Measurements from ENCODE around the gene CADPS2.

Gene CADPS2

DNA sequence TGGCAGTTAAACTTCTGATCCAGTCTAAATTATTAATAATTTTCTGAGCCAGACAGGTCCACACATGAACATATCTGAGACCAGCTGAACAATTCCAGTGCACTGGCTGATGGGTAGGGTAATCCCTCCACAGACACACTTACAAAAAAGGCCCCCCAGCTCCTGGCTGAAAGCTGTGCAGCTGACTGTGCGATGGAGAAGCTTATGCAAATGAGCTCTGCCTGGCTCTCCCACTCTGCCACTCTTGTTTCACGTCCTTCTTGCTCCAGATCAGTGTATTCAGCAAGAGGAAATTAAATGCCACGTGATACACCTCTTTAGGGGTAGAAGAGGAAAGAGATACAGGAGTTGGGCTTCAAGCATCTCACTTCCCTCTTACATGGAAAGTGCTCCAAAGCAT, 505.3 kb downstream of the CADPS2 start:
- no peak for DNase-seq (ENCODE audit: low read depth in 2 of 2)

- no peak for DNase-seq (ENCODE audit: low read depth in 2 of 2)
Observed at GRCh38 chr7:122379491-122379890, 506.8 kb downstream of the CADPS2 start.

DNA sequence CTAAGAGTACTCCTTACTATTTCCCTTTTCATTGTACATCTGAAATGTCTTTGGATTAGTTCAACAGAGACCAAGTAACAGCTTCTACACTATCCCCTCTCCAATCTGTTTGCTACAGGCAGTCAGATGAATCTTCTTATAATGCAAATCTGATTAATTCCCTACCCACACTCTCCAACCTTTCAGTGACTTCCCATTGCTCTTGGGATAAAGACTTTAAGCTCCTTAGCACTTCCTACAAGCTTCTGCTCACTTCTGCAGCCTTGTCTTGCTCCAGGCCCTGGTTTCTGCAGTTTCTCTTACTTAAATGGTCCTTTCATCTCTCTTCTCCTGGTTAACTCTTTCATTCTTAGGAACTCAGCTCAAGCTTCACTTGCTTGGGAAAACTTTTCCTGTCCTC, 516.5 kb downstream of the CADPS2 start:
- no peak for DNase-seq (ENCODE audit: low read depth in 2 of 2)

- no peak for DNase-seq (ENCODE audit: low read depth in 2 of 2)
Observed at GRCh38 chr7:122364761-122365280, 521.4 kb downstream of the CADPS2 start.

DNA sequence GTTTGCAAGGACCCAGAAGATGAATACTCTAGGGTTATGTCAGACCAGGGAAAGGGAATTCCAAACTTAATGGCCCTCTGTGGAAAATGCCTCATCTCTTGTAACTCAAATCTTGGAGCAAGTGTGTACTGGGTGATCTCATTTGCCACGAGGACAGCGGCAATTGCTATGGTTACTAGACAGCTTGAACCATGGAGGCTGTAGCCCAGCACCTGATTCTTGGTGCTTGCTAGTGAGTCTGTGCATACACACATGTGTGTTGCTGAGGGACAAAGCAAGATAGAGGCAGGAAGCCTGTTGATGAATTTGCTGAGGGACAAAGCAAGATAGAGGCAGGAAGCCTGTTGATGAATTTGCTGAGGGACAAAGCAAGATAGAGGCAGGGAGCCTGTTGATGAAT, 523.1 kb downstream of the CADPS2 start:
- no peak for DNase-seq (ENCODE audit: low read depth in 2 of 2)

- no peak for DNase-seq (ENCODE audit: low read depth in 2 of 2)
Observed at GRCh38 chr7:122362473-122362872, 523.8 kb downstream of the CADPS2 start.

DNA sequence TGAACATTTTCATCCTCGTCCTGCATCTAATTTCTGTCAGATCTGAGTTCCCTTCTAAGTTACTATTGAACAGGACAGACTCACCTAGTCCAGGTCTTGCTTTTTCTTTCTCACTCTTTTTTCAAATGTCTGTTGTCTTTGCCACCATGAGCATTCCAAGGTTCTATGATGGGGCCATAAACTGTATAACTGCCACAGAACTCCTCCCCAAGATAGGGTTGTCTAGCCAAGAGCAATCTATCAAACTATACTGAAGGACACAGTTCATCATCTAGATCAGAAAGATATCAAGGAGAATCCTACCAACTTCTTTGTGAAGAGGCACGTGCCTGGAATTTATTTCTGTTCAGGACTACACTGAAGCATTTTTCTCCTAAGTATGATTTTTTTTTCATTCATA, 531.6 kb downstream of the CADPS2 start:
- DNase-seq (ENCODE audit: low read depth in 2 of 2): no peak

GRCh38 chr7:122352454-122352853, 533.8 kb downstream of the CADPS2 start:
- no peak for DNase-seq (ENCODE audit: low read depth in 2 of 2)

DNA sequence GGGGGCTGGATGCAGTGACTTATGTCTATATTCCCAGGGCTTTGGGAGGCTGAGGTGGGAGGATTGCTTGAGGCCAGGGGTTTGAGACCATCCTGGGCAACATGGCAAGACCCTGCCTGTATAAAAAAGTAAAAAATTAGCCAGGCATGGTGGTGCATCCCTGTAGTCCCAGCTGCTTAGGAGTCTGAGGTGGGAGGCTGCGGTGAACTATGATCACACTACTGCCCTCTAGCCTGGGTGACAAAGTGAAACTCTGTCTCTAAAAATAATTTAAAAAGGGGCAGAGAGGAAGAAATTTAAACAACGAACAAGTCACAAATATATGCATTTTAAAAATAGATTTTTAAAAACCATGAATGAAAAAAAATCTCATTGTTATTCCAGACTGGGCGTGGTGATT, 535.6 kb downstream of the CADPS2 start:
- no peak for DNase-seq (ENCODE audit: low read depth in 2 of 2)

GRCh38 chr7:122344303-122344620, 542.0 kb downstream of the CADPS2 start:
- no peak for DNase-seq (ENCODE audit: low read depth in 2 of 2)

GRCh38 chr7:122343601-122344302, 542.5 kb downstream of the CADPS2 start:
- no peak for DNase-seq (ENCODE audit: low read depth in 2 of 2)

GRCh38 chr7:122340427-122340826, 545.8 kb downstream of the CADPS2 start:
- no peak for DNase-seq (ENCODE audit: low read depth in 2 of 2)

DNA sequence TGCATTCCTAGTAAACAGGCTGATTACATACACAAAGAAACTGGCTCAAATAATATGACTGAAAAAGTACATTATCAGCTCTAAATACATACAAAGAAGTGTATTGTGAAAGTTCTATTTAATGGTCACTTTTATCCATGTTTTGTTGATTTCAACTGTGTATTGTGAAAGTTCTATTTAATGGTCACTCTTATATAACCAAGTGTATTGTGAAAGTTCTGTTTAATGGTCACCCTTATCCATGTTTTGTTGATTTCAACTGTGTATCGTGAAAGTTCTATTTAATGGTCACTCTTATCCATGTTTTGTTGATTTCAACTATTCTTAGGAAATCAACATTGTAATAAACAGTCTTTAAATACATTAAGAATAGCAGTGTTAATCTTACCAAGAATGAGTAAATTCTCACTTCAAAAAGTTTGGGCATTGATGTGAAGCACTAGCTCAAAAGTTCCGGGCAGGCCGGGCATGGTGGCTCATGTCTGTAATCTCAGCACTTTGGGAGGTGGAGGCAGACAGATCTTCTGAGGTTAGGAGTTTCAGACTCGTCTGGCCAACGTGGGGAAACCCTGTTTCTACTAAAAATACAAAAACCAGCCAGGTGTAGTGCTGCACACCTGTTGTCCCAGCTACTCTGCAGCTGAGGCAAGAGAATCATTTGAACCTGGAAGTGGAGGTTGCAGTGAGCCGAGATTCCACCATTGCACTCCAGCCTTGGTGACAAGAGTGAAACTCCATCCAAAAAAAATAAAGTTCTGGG, 546.9 kb downstream of the CADPS2 start:
- DNase-seq (ENCODE audit: low read depth in 2 of 2): no peak

DNA sequence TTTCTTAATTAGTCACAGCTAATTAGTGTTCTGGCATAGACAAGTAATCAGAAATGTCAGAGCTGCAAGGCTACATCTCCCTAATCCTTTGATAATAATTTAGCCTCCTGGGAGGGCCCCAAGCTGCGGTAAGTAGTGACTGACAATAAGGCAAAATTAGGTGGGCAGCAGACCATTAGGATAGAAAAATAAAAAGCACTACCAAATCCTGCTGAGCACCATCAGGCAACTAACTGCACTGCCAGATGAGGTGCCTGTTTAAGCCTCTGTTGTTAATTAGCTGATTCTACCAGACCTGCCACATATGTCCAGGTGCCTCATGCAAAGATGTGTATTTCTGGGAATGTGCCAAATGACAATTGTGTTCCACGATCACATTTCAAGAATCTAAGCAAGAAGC, 549.2 kb downstream of the CADPS2 start:
- no peak for DNase-seq (ENCODE audit: low read depth in 2 of 2)

- no peak for DNase-seq (ENCODE audit: low read depth in 2 of 2)
Observed at GRCh38 chr7:122329145-122329802, 557.0 kb downstream of the CADPS2 start.

- DNase-seq (ENCODE audit: low read depth in 2 of 2): no peak
Observed at GRCh38 chr7:122327969-122328368, 558.3 kb downstream of the CADPS2 start.

- no peak for DNase-seq (ENCODE audit: low read depth in 2 of 2)
Observed at GRCh38 chr7:122316467-122317388, 569.5 kb downstream of the CADPS2 start.

DNA sequence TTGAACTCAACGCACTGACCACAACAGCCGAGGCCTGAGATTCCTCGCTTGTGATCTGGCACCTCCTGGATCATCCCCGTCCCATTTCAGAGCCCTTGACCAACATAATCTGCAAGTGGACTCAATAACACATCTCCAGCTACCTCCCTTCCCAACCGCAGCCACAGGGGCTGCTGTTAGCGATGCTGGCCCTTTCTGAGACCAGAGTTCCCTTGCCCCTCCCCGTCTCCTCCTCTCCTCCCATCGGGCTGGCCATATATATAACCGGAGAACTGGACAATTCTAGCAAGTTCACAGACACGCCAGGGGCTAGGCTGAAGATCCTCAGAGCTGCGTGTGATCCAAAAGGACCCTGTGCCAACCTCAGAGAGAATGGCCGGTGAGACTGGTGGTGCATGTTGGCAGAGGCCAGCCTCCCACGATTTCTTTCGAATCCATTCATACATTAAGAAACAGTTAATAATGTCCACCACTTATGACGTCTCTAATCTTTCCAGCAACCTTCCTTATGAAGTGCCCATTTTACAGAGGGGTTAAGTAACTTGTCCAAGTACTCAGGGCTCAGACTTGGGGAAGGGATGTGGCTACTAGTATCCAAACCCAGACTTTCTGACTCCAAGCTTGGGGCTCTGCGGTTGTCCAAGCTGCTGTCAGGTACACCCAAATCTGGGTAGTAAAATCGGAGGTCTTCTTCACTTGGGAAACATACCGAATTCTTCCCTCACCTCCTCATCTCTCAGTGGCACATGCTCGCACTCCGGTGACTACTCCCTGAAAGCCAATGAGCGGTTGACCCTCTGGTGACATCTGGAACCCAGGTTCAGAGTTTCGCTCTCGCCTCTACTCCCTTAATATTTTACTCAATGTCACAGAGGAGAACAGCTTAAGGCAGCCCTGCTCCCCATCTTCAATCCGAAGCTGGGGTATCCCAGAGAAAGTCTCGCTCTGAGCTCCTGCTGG, 570.5 kb downstream of the CADPS2 start:
- DNase-seq (ENCODE audit: low read depth in 2 of 2): no peak

DNA sequence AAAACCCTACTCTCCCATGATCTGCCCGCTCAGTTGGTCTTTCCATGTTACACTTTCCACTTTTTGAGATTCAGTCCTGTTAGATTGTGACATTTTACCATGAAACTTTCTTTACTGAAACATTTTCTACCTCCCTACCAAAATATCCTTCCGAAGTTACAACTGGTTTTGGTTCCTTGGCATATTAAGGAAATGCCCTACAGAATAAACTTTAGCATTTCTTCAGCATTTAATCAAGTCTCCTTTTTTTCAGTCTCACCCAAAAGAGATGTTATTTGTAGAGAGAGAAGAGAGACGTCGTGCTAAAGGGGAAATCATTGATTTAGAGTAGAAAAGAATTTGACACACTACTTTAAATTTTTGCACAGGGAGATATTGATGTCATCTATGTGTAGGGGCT, 572.0 kb downstream of the CADPS2 start:
- no peak for DNase-seq (ENCODE audit: low read depth in 2 of 2)

GRCh38 chr7:122312789-122313188, 573.5 kb downstream of the CADPS2 start:
- no peak for DNase-seq (ENCODE audit: low read depth in 2 of 2)

Measured in stimulated activated CD4-positive, alpha-beta T cell treated with anti-CD3 and anti-CD28 coated beads, Interleukin-4, amount 100 ng/mL, for 48 hours (primary cell).